Ramos (cell line): ENCODE results near the gene SCARB1.

ENCODE experiments used
- in situ Hi-C: fragments of 300-500 bp; cut with MboI; formaldehyde crosslinking; loops from one replicate; pipeline ENCODE4 v1.14.3; 2022; ENCODE audit warnings: low sequenced_read_pairs; ENCODE audit not compliant: unreplicated experiment

The SCARB1 gene

DNA sequence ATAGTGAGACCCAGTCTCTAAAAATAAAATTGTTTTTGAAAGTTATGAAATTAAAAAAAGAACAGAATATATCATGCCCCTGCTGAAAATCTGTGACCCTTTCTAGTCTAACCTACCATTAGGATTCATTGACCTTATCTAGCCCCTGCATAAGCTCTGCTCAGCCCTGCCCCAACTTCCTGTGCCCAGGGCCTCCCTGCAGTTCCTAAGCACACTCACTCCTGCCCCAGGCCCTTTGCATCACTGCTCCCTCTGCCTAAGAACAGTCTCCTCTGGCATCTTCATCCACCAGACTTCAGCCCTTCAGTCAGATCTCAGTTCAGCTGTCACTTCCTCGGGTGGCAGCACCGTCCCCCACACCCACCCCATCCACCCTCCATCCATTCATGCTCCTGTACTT is 55.4 kb downstream of the SCARB1 start:
- in situ Hi-C loops: no loop called here

DNA sequence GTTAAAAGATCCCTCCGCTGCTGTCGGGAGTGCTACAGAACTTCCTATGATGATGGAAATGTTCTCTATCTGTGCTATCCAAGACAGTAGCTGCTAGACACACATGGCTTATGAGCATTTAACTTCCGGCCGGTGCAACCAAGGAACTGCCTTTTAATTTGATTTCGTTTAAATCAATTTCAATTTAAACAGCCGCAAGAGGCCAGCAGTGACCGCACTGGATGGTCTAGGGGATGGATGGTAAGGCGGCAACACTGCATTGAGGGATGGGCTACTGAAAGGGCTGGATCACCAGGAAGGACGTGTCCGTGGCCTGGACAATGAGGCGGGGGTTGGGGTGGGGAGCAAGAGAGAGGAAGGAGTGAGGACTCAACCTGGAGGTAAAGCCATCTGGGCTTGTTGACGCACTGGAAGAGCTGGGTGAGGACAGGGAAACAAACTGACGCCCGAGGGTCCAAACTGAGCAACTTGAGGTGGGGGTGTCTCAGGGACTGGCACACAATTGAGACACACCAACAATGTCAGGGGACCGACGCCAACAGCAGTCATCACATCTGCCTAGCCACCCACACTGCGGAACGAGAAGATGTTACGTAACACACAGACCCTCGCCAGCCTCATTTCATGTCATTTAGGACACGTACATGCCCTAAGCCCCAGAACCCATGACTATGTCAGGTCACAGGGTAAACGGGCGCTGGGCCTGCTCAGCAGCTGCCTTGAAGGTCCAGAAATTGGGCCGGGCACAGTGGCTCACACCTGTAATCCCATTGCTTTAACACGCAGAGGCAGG is 57.6 kb downstream of the SCARB1 start:
- in situ Hi-C loops: no loop called here

DNA sequence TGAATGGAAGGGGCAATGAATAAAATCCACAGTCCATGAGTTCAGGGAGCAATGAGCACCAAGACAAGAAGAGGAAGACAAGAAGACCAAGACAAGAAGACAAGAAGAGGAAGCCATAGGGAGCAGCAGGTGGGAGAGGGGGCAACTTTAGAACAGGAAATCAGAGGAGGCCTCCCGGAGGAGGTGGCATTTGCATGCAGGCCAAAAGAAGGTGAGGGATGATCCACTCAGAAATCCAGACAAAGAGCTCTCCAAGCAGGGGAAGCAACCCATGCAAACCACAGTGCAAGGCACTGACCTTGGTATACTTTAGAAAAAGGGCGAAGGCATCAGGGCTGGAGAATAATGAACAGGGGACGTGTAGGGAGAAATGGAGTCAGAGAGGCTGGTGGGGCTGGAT is 58.6 kb downstream of the SCARB1 start:
- in situ Hi-C loops: no loop called here

DNA sequence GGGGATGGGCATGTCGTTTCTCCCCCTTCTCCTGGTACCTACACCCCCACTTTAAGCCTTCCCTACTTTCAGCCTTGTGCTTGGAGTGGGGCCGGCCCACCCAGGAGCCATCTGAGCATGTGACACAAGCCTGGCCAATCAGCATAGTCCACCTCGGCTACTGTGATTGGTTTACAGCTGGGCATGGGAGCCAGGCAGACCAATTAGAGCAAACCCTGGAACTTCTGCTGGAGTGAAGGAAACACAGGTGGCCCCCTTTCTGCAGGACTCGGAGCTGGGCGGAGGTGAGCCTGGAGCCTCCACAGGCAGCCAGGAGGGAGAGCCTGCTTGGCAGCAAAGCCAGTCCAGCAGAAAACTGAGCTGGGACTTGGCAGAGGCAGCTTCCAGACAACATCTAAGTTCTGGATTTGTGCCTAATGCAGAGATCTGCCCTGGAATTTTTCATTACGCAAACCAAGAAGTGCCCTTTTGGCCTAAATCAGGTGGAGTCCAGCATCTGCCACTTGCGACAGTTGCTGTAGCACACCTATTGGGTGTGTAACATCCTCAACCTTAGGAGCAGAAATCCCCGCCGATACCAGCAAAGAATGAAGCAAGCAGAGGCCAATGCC is 59.5 kb downstream of the SCARB1 start:
- in situ Hi-C loops: no loop called here

DNA sequence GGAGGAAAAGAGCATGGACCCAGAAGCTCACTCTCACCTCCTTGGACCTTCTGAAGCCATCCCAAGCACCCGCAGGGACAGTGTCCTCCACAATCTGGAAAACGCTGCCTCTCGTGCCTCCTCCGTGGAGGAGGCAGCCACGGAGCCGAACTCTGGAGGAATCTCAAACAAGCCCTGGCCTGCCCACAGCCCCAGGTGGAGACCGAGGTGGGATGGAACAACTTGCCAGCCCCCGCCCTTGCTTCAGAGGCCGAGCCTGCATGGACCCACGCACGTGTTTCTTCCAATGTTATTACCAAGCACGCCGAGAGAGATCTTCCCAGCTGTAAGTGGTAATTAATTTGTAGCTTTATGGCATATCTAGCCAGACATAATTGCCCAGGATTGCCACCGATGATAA is 61.3 kb downstream of the SCARB1 start:
- in situ Hi-C loops: no loop called here

DNA sequence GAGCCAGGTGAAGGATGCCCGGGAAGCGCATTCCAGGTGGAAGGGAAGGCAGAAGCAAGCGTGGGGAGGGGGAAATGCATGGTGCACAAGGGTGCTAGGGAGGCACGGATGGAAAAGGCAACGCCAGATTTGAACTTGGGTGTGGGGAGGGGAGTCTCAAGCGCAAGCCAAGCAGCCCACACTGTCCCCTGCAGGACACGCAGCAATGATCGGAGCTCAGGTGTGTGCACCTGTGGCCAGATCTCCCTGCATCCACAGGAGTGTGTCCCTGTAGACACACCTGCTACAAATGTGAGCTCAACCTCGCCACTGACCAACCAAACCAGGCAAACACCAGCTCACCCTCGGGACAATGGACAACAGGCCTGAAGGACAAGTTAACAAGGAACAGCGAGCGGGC is 63.2 kb downstream of the SCARB1 start:
- in situ Hi-C loops: no loop called here

DNA sequence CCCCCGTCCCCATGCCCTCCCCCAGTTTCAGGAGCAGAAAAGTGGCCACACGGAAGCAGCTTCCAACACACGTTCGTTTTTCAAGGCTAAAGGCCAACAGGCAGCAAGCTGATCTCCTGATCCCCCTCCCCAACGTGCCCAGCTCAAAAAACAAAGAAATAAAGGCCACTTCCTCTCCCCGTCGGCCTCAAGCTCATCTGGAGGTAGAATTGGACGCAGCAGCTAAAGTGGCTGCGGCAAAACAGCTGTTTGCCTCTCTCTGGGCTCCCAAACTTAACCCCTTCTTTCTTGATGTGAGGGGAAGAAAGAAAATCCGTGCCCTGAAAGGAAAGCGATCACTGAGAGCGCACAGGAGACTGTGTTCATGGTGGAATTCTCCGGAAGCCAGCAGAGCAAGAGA is 66.3 kb downstream of the SCARB1 start:
- in situ Hi-C loops: no loop called here

DNA sequence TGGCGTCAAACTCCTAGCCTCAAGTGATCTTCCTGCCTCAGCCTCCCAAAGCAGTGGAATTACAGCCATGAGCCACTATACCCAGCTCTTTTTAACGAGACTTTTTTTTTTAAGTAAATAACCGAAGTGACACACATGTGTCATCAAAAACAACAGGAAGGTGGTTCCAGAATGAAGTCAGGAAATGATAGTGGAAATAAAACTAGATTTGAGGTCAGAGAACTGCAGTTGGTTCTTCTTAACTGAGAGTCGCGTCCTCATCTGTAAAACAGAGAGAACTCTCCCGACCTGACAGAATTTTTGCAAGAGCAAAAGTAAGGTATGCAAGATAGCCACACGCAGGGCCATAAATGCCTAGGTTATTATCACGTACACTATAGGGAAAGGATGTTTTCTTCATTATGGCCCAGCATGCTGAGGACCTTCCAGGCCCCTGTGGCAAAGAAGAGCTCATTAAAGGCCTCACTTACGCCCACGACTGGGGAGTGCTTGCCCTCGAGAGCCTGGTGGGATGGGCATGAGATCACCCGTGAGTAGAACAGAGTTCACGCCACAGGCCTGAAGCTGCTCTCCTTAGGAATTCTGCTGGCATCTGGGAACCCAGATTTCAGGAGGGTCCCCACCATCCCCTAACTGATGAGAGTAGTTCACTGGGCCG is 67.2 kb downstream of the SCARB1 start:
- in situ Hi-C loops: no loop called here

DNA sequence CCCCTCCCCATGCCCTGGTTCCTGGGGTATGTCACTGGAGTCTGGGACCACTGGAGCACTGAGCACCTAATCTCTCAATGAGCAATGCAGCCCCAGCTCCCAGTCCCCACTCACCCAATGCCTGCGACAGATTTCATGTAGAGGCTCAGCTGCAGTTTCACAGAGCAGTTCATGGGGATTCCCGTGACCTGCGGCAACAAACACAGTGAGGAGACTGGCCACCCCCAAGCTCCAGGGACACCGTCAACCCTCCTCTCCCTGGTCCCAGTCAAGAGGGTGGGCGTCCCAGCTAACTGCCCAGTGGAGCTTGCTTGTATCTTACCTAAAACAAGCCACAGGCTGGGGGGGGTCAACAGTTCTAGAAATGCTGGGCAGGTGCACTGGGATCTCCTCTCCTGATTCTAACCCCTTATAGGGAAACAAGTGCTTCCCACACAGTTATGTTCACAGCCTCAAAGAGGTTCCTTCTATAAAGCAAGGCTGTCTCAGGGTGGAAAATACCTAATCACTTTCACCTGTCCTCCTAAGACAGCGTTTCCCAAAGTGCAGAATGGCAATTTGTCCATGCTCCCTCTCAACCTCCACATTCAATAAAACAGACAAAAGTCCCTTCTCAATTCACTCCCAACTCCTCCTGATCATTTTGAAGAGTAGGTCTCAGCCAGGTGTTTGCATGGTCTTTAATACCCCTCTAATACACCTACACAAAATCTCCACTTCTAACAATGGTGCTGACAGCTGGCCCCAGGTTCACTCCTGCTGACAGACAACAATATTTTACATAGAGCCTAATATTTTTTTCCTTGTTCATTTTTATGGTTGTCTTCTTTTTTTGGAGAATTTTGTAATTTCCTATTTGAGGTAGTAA is 68.3 kb downstream of the SCARB1 start:
- in situ Hi-C loops: no loop called here

DNA sequence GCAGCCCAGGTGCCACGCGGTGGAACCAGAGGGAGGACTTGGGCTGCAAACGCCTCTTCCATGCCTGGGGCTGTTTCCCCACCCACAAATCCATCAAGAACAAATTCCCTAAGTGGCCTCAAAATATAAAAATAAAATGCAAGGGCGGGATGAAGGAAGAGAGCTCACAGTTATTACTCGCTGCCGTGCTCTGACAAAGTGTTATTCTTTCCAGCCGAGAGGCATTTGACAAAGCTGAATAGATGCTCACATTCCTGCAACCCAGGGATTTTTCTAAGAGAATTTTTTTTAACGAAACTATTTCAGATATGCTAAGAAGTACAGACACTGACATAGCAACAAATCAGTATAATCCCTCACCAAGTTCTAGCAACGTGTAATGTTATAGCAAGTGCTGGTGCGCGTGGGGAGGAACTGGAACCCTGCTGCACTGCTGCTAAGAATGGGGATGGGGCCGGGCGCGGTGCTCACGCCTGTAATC is 70.7 kb downstream of the SCARB1 start:
- in situ Hi-C loops: no loop called here

DNA sequence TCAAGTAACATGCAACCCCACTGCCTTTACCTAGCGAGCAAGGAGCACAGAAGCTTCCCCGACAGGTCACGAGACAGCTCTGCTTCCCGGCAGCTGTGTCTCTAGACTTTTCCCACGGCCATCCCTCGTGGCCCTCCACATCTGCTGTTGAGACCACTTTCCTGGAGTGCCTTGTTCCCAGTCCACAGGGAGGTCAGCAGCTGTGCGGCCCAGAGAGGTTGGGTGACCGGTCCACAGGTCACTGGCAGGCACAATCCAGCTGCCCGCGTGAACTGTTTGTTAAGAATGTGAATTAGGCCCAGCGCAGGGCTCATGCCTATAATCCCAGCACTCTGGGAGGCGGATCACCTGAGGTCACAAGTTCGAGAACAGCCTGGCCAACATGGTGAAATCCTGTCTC is 71.5 kb downstream of the SCARB1 start:
- in situ Hi-C loops: no loop called here

DNA sequence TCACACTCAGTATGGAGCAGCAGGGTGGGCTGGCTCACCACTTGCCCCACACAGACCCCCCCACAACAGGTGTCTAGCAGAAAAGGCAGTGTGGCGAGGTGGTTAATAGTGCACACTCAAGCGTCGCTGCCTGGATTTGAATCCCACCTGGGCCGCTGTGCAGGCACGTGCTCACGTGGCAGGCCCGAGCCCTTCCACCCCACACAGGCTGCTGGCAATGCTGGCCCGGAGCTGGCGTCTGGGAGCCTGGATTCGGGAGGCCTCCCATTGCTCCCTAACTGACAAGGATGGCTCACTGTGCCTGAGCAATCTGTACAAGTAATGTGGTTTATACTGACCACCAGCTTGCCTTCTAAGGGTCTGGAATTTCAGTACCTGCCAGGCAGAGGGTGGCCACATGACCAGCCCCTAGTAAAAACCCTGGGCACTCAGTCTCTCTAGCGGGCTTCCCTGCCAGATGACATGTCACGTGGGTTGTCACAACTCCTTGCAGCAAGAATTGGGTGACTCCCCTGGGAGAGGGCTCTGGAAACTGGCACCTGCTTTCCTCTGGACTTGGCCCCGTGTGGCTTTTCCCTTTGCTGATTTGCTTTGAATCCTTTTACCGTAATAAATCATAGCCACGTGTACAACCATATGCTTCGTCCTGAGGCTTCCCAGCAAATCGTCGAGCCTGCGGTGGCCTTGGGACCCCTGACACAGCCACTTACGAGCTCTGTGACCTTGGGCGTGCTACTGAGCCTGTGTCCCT is 72.8 kb downstream of the SCARB1 start:
- in situ Hi-C loops: no loop called here

DNA sequence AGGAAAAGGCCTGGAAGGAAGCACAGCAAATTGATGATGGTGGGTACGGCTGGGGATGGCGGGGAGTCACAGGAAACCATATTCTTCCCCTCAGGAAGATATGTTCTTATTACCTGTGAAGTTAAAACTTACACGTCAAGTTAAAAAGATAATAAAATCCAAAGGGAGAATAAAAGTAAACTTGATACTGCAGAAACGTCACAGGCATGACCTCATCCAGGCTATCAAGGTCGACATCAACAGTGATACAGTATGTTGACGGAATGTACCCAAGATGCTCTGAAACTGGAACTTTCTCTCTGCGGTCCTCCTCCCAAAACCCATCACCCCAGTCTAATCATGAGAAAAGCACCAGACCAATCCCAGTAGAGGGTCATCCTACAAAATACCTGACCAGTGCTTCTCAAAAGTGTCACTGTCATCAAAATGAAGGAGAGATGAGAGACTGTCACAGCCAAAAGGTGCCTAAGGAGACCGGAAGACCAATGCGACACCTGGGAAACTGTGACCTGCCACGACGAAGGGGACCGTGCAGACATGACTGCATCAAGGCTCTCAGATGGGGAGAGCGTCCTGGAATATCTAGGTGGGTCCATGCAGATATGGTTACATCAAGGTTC is 74.6 kb downstream of the SCARB1 start:
- in situ Hi-C loops: loop anchor here (5.0 kb wide), 1 partner anchor 113 kb away; no protein-coding TSS in a partner anchor

DNA sequence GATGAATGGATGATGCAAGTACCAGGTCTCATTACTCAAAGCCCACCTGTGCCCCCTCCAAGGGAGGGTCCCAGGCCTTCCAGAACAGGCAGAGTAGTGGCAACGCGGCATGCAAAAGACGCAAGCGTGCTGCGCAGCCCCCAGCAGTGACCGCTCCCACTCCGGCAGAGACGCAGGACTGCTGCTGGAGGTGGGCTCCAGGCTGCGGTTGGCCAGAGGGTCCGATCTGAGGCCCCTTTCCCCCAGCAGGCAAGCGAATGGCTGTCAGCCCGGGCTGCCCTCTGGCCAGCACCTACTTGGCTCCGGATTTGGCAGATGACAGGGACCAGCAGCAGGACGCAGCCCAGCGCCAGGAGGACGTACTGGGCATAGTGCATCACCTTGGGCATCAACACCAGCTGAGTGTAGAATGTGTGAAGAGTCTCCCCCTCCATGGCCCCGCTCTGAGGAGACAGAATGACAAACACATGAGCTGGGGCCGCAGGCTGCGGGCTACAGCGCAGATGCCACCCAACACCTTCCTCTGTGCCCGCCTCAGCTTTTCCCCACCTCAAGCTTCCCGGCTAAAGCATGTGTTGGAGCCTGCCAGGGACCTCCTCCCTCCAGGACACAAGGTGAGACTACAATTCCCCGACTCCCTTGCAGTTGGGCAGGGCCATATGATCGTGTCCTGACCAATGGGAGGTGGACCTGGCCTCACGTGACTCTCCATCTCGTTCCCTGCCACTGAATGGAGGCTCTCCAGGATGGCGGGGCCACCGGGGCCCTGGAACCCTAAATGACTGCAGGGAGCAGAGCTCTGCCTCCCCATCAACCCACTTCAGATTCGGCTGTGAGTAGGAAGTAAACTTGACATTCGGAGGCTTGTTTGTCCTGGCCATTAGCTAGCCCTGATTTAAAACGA is 77.4 kb downstream of the SCARB1 start:
- in situ Hi-C loops: loop anchor here (5.0 kb wide), 1 partner anchor 116 kb away; no protein-coding TSS in a partner anchor

DNA sequence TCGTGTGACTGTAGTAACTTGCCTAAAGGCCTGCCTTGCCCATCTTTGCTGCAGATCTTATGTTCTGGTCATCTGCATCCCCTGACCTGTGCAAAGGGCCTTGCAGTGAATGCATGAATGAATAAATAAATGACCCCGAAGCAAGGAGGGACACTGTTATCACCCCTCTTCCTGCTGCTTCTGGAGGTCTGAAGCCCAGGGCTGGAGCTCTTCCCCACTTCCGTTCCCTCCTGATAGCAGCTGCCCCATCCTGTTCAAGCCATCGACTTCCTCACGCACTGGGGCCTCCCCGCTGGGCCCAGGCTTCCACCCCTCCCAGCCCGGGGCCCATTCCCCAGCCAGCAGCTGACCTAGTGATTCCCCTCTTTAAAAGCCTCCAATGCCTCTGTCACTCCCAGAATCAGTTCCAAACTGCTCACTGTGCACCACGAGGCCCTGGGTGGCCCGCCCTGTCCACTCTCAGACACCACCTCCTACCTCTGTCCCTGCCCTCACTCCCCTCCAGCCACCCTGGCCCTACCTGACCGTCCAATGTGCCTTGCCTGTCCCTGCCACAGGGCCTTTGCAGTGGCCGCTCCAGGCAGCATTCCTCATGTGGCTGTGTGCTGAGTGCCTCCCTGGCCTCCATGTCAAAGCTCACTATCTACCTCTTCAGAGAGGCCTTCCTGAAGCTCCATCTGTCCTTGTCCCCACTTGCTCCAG is 78.6 kb downstream of the SCARB1 start:
- in situ Hi-C loops: loop anchor here (5.0 kb wide), 1 partner anchor 117 kb away; no protein-coding TSS in a partner anchor

DNA sequence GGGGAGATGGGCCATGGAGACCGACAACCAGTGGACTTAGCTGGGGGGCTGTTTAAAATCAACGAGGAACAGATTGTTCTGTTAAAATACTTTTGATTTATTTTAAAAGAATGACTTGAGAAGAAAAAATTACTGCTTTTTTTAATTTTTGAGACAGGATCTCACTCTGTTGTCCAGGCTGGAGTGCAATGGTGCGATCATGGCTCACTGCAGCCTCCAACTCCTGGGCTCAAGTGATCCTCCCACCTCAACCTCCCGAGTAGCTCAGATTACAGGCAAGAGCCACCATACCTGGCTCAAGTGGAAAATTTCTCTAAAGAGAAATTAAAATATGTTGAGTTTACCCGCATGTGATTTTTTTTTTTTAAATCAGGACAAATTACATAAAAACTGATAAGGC is 80.6 kb downstream of the SCARB1 start:
- in situ Hi-C loops: no loop called here

DNA sequence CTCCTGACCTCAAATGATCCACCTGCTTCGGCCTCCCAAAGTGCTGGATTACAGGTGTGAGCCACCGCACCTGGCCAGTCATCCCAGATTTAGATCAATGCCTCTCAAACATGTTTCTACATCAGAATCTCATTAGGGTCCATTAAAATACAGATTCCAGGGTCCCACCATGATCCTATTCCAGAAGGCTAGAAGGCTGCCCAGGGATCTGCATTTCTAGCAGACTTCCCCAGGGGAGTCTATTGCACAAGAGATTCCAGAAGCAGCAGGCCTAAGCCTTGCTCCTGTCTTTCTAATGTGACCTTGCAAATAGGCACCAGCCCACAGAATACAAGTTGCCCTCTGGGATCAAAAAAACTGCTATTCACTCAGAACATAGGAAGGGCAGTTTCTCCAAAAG is 81.5 kb downstream of the SCARB1 start:
- in situ Hi-C loops: no loop called here
